HG02885 (cell line): ENCODE measurements around the gene PLCG2.
"Not testable (repeated sequence)": the region's sequence is repeated elsewhere in the genome, so short reads cannot be mapped to it uniquely, and the experiment has no call there.

Experiments used
- ATAC-seq: cut with Tn5 transposase; IDR thresholded peaks from one replicate; pipeline ENCODE4 v1.9.1; 2021; ENCODE audit warnings: mild to moderate bottlenecking; ENCODE audit not compliant: unreplicated experiment, poor library complexity

Gene PLCG2

GRCh38 chr16:81967358-81967757, 188.3 kb downstream of the PLCG2 start:
- no peak for ATAC-seq

- ATAC-seq: no peak
Observed at GRCh38 chr16:81971853-81972252, 192.8 kb downstream of the PLCG2 start.

DNA sequence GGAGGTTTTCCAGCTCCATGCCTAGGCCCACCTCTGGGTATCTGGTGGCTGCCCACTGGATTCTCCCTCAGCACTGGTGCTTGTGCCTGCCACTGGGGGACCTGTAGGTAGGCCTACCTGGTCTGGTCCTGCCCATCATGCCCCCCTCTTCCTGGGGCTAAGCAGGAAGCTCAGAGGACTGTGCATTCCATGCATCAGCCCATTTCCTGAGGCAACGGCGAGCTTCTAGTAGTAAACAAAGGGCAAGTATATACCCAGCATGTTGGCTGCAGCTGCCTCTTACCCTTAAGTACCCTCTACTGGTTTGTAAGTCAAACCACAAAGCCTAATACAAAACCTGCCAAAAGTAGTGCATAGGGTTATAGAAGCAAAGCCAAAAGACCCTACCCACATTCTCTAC, 194.6 kb downstream of the PLCG2 start:
- no peak for ATAC-seq

GRCh38 chr16:81975637-81976036, 196.5 kb downstream of the PLCG2 start:
- ATAC-seq: no peak

GRCh38 chr16:81977335-81977942, 198.3 kb downstream of the PLCG2 start:
- not testable (repeated sequence) for ATAC-seq

DNA sequence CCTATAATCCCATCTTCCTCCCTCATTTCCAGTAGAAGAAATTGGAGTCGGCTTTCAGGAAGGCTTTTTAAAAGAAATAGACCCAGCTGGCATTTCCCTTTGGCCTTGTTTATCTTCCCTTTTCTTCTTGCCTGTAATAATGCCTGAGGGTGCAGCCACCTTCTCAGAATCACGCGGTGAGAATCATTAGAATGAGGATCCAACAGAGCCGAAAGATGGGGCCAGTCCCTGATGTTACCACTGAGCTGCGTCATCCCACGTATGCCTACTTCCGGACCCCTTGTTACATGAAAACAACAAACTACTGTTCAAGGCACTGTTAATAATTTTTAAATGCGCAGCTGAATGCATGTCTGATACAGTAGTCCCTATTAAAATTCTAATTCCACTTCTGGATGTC, 208.0 kb downstream of the PLCG2 start:
- ATAC-seq: no peak

- ATAC-seq: no peak
Observed at GRCh38 chr16:81987706-81988105, 208.6 kb downstream of the PLCG2 start.

DNA sequence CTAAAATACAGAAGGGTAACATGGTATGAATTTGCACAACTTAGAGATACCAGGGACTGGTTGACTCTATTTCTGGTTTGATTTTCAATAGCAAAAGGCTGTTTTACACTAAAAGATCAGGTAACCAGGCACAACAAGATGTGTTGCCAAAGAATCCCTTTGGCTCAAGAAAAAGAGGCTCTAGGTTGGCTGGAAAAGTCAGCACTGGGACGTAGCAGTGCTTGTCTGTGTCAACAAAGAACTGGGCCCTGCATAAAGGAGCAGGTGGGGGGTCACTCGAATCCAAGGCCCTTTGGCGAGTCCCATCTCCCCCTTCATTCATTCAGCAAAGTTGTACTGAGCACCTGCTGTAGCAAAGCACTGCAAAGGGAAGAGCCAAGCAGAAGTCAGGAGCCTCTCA, 213.8 kb downstream of the PLCG2 start:
- no peak for ATAC-seq

- no peak for ATAC-seq
Observed at GRCh38 chr16:81994485-81994884, 215.4 kb downstream of the PLCG2 start.

- ATAC-seq: no peak
Observed at GRCh38 chr16:81995651-81996050, 216.6 kb downstream of the PLCG2 start.

DNA sequence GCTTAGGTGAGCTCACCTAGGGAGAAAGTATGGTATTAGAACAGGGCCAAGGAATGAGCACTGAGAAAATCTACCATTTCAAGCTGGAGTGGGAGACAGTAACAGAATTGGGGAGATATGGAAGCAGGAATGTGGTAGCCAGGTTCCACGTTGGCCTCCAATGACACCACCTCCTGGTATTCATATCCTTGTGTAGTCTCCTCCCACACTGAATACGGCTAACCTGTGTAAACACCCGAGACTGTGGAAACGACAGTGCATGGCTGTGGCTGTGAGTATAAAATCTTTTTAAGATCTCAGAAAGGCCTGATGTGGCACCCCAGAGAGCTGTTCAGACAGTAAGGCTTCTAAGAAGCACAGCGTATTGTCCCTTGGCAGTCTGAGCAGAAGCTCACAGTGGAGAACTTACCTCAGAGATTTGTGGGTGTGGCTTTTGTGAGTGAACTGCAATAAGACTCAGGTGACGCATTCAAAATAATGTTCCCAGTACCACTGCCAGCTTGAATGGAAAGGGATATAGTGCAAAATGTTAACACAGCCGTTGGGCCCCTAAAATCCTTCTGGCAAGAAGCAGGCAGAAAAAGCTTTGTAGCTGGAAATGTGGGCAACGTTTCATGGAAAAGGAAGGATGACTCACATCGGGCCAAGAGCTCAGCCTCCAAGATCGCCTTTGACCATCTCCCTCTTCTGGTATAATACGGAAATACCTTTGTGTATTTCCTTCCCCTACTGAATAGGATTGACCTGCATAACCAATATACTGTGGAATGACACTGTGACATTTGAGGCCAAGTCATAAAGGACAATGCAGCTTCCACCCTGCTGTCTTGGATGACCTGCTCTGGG, 217.8 kb downstream of the PLCG2 start:
- ATAC-seq: no peak

- ATAC-seq: no peak
Observed at GRCh38 chr16:81997738-81998137, 218.6 kb downstream of the PLCG2 start.

GRCh38 chr16:82002831-82003230, 223.7 kb downstream of the PLCG2 start:
- ATAC-seq: no peak

GRCh38 chr16:82004601-82005000, 225.5 kb downstream of the PLCG2 start:
- ATAC-seq: no peak

- ATAC-seq: no peak
Observed at GRCh38 chr16:82005027-82005830, 226.1 kb downstream of the PLCG2 start.

DNA sequence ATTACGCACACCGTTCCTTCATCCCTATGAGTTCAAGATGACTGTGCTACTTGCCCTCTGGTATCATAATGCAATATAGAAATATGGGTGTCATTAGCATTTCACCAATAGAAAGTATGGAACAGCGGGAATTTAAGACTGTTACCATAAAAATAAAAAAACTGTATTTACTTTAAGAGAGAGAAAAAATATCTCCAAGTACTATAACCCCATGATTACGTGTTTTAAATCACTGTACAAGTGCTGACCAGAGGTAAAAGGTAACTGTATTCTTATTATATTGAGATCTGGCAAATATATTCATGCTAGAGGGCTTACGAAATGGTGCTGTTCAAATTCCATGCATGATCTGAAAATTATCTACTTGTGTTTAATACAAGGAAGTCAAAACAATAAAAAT, 226.9 kb downstream of the PLCG2 start:
- ATAC-seq: no peak

DNA sequence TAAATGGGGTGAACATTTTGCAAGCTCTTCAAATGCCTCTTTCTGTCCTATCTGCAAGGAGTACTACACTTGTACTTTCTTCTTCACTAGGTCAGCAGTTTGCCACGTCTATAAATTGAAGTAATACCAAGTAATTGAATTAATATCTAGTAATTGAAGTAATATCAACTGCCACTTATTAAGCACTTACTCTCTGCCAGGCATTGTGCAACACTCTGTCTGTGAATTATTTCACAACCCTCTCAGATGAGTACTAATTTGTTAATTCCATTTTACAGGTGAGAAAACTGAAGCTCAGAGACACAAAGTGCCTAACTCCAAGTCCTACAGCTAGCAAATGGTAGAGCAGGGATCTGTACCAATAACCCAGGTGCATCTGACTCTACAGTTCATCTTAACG, 228.1 kb downstream of the PLCG2 start:
- no peak for ATAC-seq

- ATAC-seq: no peak
Observed at GRCh38 chr16:82008957-82009592, 230.0 kb downstream of the PLCG2 start.

GRCh38 chr16:82009789-82010188, 230.7 kb downstream of the PLCG2 start:
- not testable (repeated sequence) for ATAC-seq

DNA sequence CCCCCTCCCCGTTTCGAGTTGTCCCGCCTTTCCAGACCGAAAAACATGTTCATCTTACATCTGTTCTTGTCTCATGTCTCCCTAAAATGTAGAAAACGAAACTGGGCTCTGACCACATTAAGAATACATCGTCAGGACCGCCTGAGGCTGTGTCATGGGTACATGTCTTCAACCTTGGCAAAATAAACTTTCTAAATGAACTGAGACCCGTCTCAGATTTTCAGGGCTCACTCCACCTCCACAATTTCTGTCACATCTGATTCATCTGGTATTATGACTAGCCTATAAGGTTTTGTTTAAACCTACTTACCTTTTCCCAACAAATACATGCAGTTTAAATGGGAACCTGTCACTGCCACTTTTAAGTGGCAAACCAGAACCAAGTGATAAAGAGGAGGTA, 231.6 kb downstream of the PLCG2 start:
- no peak for ATAC-seq

DNA sequence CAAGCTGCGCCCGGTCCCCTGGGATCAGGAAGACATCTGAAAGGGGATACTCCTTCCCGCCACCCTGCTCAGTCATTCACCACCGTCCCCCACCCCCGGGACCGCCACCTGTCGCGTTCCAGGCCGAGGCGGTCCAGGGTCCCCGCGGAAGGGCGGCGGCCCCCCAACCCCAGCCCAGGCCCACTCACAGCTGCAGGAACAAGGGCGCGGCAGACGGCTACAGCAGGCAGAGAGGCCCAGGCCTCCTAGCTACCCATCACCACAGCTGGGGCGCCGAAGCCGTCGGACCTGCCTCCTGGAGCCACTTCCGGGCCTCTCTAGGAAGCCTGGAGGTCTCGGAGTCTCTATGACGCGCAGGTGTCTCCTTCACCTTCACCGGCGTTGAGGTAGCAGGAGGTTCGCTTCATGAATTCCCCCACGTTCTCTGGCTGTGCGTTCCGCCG, 232.1 kb downstream of the PLCG2 start, which contains the start of gene SDR42E1:
SDR42E1 (minus strand) TSS at position 272 of the 443 bp plus-strand sequence. CDS start 10,612 bp downstream, outside the sequence.
- peak; percentile 96 for ATAC-seq
